ENCODE data around the gene ZNF487.
"Not testable (repeated sequence)": the region's sequence is repeated elsewhere in the genome, so short reads cannot be mapped to it uniquely, and the experiment has no call there.

Gene ZNF487

DNA sequence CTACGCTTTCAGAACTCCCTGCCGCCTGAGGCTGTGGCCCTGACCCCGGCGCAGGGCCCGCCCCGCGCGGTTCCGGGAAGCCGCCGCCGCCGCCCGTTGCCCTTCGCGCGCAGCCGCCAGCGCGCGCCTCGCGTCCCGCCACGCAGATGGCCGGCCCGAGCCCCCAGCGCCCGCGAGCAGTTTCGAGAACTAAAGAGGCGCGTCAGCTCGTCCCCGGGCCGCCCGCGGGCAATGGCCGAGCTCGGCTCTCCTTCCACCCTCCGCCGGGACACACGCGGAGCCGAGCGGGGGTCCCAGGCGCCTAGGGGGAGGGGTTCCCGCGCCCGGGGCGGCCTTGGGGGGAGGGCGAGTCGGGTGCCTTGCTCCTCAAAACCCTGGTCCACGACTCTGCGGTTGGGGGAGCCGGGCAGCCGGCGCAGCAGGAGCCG is 29.7 kb upstream of the ZNF487 start:
- peak; percentile 87 for DNase-seq

DNA sequence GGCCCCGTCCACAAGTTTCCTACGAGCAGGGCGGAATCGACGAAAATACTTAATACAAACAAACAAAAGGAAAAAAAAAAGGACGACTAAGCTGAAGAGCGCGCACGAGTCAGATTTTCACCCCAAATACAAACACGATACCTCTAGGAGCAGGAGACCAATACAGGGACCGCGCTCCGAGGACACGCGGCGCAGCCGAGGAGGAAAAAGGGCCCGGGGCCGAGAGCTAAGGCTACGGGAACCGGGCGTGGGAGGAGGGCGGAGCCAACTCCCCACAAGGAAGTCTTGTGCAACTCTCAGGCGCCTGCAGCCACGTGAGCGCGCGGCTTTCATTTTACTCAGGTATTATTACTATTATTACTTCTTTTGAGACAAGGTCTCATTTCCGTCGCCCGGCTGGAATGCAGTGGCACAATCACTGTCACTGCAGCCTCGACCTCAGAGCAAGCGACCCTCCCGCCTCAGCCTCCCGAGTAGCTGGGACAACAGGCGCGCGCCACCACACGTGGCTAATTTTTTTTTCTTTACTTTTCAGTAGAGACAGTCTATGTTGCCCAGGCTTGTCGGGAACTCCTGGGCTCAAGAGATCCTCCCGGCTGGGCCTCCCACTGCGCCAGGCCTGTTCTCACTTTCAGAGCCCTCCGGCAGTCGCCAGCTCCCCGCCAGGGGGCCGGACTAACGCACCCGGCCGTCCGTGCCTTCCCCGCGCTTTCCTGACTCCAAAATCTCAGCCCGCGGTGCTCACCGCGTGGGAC is 29.2 kb upstream of the ZNF487 start:
- DNase-seq = peak; percentile 95

DNA sequence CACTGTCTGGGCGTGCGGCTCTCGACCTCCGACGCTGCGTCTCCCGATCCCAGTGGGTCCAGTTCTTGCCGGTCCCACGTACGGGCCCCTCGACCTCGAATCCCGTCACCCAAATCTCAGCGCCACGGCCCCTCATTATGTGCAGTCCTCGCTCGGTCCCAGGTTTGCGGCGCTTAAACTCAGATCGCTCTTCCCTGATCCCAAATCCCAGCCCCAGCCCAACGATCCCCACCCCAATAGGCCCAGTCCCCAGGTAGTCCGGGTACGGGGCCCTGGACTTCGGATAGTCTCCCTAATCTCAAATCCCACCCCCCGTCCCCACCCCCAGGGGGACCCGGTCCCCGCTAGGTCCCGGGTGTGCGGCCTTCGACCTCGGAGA is 28.6 kb upstream of the ZNF487 start:
- peak; percentile 77 for DNase-seq

DNA sequence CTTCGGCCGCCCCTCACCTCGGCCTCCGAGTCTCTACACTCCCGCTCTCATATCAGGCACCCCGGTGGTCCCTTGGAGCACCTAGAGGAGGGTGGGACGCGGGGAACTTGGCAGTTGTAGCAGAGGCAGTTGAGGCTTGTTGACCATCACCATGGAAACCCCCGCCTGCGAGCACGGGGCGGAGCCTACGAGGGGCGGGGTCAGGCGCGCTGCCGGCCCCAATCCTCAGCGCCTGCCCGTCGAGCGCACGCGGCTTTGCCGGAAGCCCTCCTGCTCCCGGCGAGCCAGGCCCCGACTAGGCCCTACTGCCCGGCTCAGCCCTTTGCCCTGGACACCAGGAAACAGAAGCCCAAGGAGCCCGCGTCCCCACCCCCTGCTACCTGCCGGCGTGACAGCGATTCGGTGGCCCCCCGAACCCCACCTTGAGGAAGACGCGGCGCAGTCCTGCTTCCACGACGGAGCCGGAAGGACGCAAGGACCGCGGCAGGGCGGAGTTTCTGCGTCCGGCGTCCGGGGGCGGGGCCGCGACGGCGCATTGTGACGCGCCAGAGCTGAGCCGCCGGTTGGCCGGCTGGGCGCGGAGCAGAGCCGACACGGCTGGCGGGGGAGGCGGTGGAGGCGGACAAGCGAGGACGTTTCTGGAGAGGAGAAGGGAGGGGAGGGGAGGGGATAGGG is 28.1 kb upstream of the ZNF487 start, which contains the start of gene HNRNPF:
HNRNPF (minus strand) TSS at position 477 of the 675 bp plus-strand sequence. CDS start 21,302 bp downstream, outside the sequence.
- DNase-seq = peak; percentile 97

GRCh38 chr10:43409385-43410109 is 27.4 kb upstream of the ZNF487 start:
- peak; percentile 84 for DNase-seq

GRCh38 chr10:43410345-43410744 is 26.6 kb upstream of the ZNF487 start:
- no peak for DNase-seq

GRCh38 chr10:43411536-43411935 is 25.4 kb upstream of the ZNF487 start:
- no peak for DNase-seq

DNA sequence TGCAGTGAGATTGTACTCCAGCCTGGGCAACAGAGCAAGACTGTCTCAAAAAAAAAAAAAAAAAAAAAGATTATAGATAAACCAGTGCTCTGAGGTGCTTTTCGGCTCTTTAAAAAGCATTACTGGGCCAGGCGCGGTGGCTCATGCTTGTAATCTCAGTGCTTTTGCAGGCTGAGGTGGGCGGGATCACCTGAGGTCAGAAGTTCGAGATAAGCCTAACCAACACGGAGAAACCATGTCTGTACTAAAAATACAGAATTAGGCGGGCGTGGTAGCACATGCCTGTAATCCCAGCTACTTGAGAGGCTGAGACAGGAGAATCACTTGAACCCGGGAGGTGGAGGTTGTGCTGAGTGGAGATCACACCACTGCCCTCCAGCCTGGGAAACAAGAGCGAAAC is 21.4 kb upstream of the ZNF487 start:
- no peak for DNase-seq

GRCh38 chr10:43417950-43418768 is 18.8 kb upstream of the ZNF487 start:
- peak; percentile 77 for DNase-seq

- no peak for DNase-seq
Observed at GRCh38 chr10:43419997-43420368, 16.9 kb upstream of the ZNF487 start.

DNA sequence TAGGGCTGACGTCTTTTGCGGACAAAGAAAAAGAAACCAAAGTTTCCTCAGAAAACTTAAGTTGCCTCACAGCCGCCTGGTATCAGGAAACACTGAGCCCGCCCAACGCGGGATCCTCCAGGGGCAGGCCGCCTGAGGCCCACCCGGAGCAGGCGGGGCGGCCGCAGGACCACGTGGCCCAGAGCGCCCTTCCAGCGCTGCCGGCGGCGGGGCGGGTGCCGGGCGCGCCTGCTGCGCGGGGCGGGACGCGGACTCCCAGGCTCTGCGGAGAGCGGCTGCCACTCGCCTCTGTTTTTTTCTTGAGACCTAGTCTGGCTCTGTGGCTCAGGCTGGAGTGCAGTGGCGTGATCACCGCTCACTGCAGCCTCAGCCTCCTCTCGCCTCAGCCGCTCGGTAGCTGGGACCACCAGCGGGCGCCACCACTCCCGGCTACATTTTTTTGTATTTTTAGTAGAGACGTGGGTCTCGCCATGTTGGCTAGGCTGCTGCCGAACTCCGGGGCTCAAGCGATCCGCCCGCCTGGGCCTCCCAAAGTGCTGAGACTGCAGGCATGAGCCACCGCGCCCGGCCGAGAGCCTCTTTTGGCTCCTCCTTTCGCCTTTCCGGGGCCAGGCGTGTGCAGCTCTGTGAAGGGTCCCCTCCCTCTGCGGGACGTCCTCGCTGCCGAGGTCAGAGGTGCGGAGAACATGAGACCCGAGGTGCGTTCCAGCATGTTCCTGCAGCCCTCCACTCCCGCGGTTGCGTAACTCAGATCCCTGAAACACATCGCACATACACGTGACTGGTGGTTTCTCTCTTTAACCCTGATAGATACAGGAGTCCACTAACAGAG is 16.3 kb upstream of the ZNF487 start:
- peak; percentile 91 for DNase-seq

DNA sequence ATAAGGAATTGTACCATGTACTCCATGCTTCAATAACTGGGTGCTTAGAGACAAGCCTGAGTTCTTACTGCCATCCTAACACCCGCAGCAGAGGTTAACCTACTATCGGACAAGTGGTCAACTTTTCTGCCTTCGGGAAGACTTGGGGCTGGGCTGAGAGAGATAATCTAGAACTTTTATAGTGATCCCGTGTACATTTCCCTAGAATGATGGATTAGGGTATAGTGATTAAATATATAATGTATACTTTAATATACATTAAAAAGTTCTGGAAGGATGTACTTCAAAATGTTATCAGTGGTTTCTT is 15.8 kb upstream of the ZNF487 start:
- no peak for DNase-seq

GRCh38 chr10:43421519-43421918 is 15.4 kb upstream of the ZNF487 start:
- no peak for DNase-seq

- not testable (repeated sequence) for DNase-seq
Observed at GRCh38 chr10:43421944-43422343, 15.0 kb upstream of the ZNF487 start.

GRCh38 chr10:43424416-43424815 is 12.5 kb upstream of the ZNF487 start:
- DNase-seq = no peak

DNA sequence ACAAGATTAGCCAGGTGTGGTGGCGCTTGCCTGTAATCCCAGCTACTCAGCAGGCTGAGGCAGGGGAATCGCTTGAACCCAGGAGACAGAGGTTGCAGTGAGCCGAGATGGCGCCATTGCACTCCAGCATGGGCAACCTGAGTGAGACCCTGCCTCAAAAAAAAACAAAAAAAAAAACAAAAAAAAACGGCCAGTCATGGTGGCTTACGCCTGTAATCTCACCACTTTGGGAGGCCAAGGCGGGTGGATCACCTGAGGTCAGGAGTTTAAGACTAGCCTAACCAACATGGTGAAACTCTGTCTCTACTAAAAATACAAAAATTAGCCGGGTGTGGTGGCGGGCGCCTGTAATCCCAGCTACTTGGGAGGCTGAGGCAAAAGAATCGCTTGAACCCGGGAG is 10.4 kb upstream of the ZNF487 start:
- not testable (repeated sequence) for DNase-seq

DNA sequence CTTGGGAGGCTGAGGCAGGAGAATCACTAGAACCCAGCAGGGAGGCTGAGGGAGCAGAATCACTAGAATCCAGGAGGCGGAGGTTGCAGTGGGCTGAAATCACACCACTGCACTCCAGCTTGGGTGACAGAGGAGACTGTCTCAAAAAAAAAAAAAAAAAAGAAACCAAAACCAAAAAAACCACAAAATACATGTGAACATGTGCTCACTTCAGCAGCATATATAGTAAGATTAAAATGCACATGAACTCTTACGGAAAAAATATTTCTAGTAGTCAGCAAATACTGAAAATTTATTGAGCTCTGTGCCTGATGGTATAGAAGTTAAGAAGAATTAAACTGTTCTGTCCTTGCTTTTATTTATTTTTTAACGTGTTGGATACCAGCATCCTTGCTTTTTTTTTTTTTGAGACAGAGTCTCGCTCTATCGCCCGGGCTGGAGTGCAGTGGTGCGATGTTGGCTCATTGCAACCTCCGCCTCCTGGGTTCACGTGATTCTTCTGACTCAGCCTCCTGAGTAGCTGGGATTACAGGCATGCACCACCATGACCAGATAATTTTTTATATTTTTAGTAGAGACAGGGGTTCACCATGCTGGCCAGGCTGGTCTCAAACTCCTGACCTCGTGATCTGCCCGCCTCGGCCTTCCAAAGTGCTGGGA is 9.6 kb upstream of the ZNF487 start:
- no peak for DNase-seq

- DNase-seq = no peak
Observed at GRCh38 chr10:43430926-43431663, 5.8 kb upstream of the ZNF487 start.

- DNase-seq = no peak
Observed at GRCh38 chr10:43437141-43437870, 395 bp downstream of the ZNF487 start.

Data from activated CD8-positive, alpha-beta memory T cell treated with anti-CD3 and anti-CD28 coated beads, Interleukin-2, amount 50 U/mL, for 48 hours (primary cell).